ENCODE data around the gene UBE2K. TPM values are rescaled to one million over a fixed set of nuclear protein-coding genes. Genes with fewer than 3 reads are reported as not detected.

Gene UBE2K
- total RNA-seq, 1 experiment from 2014 or later = 38.9 TPM

GRCh38 chr4:39820186-39820585, 122.2 kb downstream of the UBE2K start:
- H3K27me3 ChIP-seq (ENCODE audit: low read length) = no peaks in the 10 kb centered on the region
- BruUV-seq (replicated peaks) = no TSS peak
- H3K4me3 ChIP-seq (ENCODE audit: low read length) = no peak overlapping the region
- H3K9me2 ChIP-seq (replicated peaks; ENCODE audit: low read length) = no peaks in the 10 kb centered on the region
- no peaks in the 10 kb centered on the region for H4K20me1 ChIP-seq (ENCODE audit: low read length)
- no peaks in the 10 kb centered on the region for H3K79me2 ChIP-seq (ENCODE audit: low read length)
- intact Hi-C loops (cut with micrococcal nuclease) = loop anchor here (10.0 kb wide), 1 partner anchor 125 kb away; the partner anchor contains the start of gene UBE2K
- H2AFZ ChIP-seq (ENCODE audit: low read length) = no peak overlapping the region
- POLR2A ChIA-PET (ENCODE audit: unreplicated experiment) = no interaction called here
- H3K4me1 ChIP-seq (ENCODE audit: insufficient read depth, low read length) = peaks cover 3% of the 10 kb centered on the region
- DNase-seq (no peak), ATAC-seq (no peak)
- H3K27ac ChIP-seq (ENCODE audit: low read length) = no peak overlapping the region
- CTCF ChIA-PET = no interaction called here
- H3K4me2 ChIP-seq (ENCODE audit: low read length) = no peak overlapping the region
- H3F3A ChIP-seq (ENCODE audit: low read length, unreplicated experiment) = no peaks in the 10 kb centered on the region
- TF ChIP-seq CTCF (conservative IDR thresholded peaks at IDR 0.05; ENCODE audit: low read depth, low read length) (no peak), EZH2phosphoT487 (IDR thresholded peaks at IDR 0.05; ENCODE audit: borderline replicate concordance, low read length) (no peak), EZH2 (IDR thresholded peaks at IDR 0.05; ENCODE audit: low read length, unreplicated experiment) (no peak)
- H3K9ac ChIP-seq (ENCODE audit: low read length) = no peak overlapping the region
- H3K36me3 ChIP-seq (ENCODE audit: low read depth, low read length) = peaks cover 6% of the 10 kb centered on the region; the same call in 1 of the 2 replicates
- no peaks in the 10 kb centered on the region for H3K9me3 ChIP-seq (ENCODE audit: low read length)

- no TSS peak for BruUV-seq (replicated peaks)
- peaks cover 6% of the 10 kb centered on the region; the same call in 1 of the 2 replicates for H3K36me3 ChIP-seq (ENCODE audit: low read depth, low read length)
- H3K9me3 ChIP-seq (ENCODE audit: low read length) = no peaks in the 10 kb centered on the region
- DNase-seq = no peak
- no peak overlapping the region for H3K4me3 ChIP-seq (ENCODE audit: low read length)
- intact Hi-C loops (cut with micrococcal nuclease) = loop anchor here (10.0 kb wide), 1 partner anchor 127 kb away; the partner anchor contains the start of gene UBE2K
- H3K79me2 ChIP-seq (ENCODE audit: low read length) = no peaks in the 10 kb centered on the region
- no peaks in the 10 kb centered on the region for H3K27me3 ChIP-seq (ENCODE audit: low read length)
- no peak overlapping the region for H3K4me2 ChIP-seq (ENCODE audit: low read length)
- no peak overlapping the region for H3K27ac ChIP-seq (ENCODE audit: low read length)
- H3K4me1 ChIP-seq (ENCODE audit: insufficient read depth, low read length) = peaks cover 17% of the 10 kb centered on the region
- ATAC-seq = no peak
- no peaks in the 10 kb centered on the region for H4K20me1 ChIP-seq (ENCODE audit: low read length)
- ChIA-PET CTCF (no interaction called here), POLR2A (ENCODE audit: unreplicated experiment) (no interaction called here)
- no peaks in the 10 kb centered on the region for H3K9me2 ChIP-seq (replicated peaks; ENCODE audit: low read length)
- TF ChIP-seq EZH2phosphoT487 (IDR thresholded peaks at IDR 0.05; ENCODE audit: borderline replicate concordance, low read length) (no peak), CTCF (conservative IDR thresholded peaks at IDR 0.05; ENCODE audit: low read depth, low read length) (no peak), EZH2 (IDR thresholded peaks at IDR 0.05; ENCODE audit: low read length, unreplicated experiment) (no peak)
- H3F3A ChIP-seq (ENCODE audit: low read length, unreplicated experiment) = no peaks in the 10 kb centered on the region
- no peak overlapping the region for H3K9ac ChIP-seq (ENCODE audit: low read length)
- H2AFZ ChIP-seq (ENCODE audit: low read length) = no peak overlapping the region
Measured at GRCh38 chr4:39821951-39822350, 124.0 kb downstream of the UBE2K start.

- TF ChIP-seq CTCF (conservative IDR thresholded peaks at IDR 0.05; ENCODE audit: low read depth, low read length) = no peak
- TF ChIP-seq EZH2 (IDR thresholded peaks at IDR 0.05; ENCODE audit: low read length, unreplicated experiment) = no peak
- no peak for TF ChIP-seq EZH2phosphoT487 (IDR thresholded peaks at IDR 0.05; ENCODE audit: borderline replicate concordance, low read length)
- Histone ChIP-seq H3K4me1 (ENCODE audit: insufficient read depth, low read length) (peaks cover 17% of the 10 kb centered on the region), H3K4me3 (ENCODE audit: low read length) (no peak overlapping the region), H3K9me2 (replicated peaks; ENCODE audit: low read length) (no peaks in the 10 kb centered on the region), H4K20me1 (ENCODE audit: low read length) (no peaks in the 10 kb centered on the region), H3F3A (ENCODE audit: low read length, unreplicated experiment) (no peaks in the 10 kb centered on the region), H3K36me3 (ENCODE audit: low read depth, low read length) (peaks cover 6% of the 10 kb centered on the region; the same call in 1 of the 2 replicates), H3K27me3 (ENCODE audit: low read length) (no peaks in the 10 kb centered on the region), H3K4me2 (ENCODE audit: low read length) (no peak overlapping the region), H3K79me2 (ENCODE audit: low read length) (no peaks in the 10 kb centered on the region), H3K9me3 (ENCODE audit: low read length) (no peaks in the 10 kb centered on the region), H3K27ac (ENCODE audit: low read length) (no peak overlapping the region), H3K9ac (ENCODE audit: low read length) (no peak overlapping the region), H2AFZ (ENCODE audit: low read length) (no peak overlapping the region)
- ChIA-PET CTCF (no interaction called here), POLR2A (ENCODE audit: unreplicated experiment) (no interaction called here)
- intact Hi-C loops (cut with micrococcal nuclease) = loop anchor here (10.0 kb wide), 1 partner anchor 128 kb away; the partner anchor contains the start of gene UBE2K
- BruUV-seq (replicated peaks) = no TSS peak
- DNase-seq (no peak), ATAC-seq (no peak)
Measured at GRCh38 chr4:39822662-39823061, 124.7 kb downstream of the UBE2K start.

All from PC-3 (cell line).